ENCODE measurements around the gene EPHA3. TPM values are rescaled to one million over a fixed set of nuclear protein-coding genes. Genes with fewer than 3 reads are reported as not detected.
A peak's percentile ranks its signal among the peaks of the same experiment; 100 is the strongest.

Gene EPHA3
- total RNA-seq, 1 experiment from 2014 or later, result 0.74 TPM

DNA sequence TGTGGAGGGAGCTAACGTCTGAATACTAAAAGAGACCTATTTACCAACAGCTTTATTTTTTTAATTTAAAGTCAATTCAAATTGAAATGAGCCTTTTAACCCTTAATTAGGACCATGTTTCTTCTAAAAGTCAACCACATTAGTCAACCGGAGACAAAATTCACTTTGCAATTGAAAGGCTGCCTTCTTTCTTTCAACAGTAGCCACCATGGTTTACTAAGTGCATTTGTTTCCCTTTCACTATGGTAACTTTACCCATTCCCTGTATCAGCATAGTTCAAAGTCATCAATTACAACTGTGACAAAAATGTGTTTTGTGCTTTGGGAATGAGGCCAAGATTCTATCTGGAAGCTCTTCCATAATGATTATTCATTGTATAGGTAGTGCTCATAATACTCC, 225.4 kb downstream of the EPHA3 start:
- no peaks in the 10 kb centered on the region for H3K9me3 Mint-ChIP-seq
- no peak for TF ChIP-seq GTF2I (CRISPR knock-in tag; conservative IDR thresholded peaks at IDR 0.05)
- TF ChIP-seq, protein P1, sequence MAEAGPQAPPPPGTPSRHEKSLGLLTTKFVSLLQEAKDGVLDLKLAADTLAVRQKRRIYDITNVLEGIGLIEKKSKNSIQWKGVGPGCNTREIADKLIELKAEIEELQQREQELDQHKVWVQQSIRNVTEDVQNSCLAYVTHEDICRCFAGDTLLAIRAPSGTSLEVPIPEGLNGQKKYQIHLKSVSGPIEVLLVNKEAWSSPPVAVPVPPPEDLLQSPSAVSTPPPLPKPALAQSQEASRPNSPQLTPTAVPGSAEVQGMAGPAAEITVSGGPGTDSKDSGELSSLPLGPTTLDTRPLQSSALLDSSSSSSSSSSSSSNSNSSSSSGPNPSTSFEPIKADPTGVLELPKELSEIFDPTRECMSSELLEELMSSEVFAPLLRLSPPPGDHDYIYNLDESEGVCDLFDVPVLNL (CRISPR knock-in tag; IDR thresholded peaks at IDR 0.05; ENCODE audit: borderline replicate concordance, low read depth), result no peak
- no peak for TF ChIP-seq ZNF671 (CRISPR knock-in tag; IDR thresholded peaks at IDR 0.05)
- no peak for TF ChIP-seq IRF2 (CRISPR knock-in tag; IDR thresholded peaks at IDR 0.05; ENCODE audit: borderline replicate concordance, low read depth)
- no peak for TF ChIP-seq JUN (CRISPR knock-in tag; IDR thresholded peaks at IDR 0.05)
- no peak for TF ChIP-seq EMX1 (CRISPR knock-in tag; IDR thresholded peaks at IDR 0.05)
- TF ChIP-seq NFATC4 (CRISPR knock-in tag; IDR thresholded peaks at IDR 0.05), result no peak
- no peak for TF ChIP-seq HMGXB4 (CRISPR knock-in tag; IDR thresholded peaks at IDR 0.05)
- TF ChIP-seq, protein P2, sequence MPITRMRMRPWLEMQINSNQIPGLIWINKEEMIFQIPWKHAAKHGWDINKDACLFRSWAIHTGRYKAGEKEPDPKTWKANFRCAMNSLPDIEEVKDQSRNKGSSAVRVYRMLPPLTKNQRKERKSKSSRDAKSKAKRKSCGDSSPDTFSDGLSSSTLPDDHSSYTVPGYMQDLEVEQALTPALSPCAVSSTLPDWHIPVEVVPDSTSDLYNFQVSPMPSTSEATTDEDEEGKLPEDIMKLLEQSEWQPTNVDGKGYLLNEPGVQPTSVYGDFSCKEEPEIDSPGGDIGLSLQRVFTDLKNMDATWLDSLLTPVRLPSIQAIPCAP (CRISPR knock-in tag; IDR thresholded peaks at IDR 0.05), result no peak
- TF ChIP-seq ZNF121 (CRISPR knock-in tag; IDR thresholded peaks at IDR 0.05), result no peak
- TF ChIP-seq ZBTB21 (CRISPR knock-in tag; IDR thresholded peaks at IDR 0.05; ENCODE audit: borderline replicate concordance), result no peak
- no peak for TF ChIP-seq ATF3 (CRISPR knock-in tag; conservative IDR thresholded peaks at IDR 0.05)
- TF ChIP-seq, protein P3, sequence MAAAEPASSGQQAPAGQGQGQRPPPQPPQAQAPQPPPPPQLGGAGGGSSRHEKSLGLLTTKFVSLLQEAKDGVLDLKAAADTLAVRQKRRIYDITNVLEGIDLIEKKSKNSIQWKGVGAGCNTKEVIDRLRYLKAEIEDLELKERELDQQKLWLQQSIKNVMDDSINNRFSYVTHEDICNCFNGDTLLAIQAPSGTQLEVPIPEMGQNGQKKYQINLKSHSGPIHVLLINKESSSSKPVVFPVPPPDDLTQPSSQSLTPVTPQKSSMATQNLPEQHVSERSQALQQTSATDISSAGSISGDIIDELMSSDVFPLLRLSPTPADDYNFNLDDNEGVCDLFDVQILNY (CRISPR knock-in tag; IDR thresholded peaks at IDR 0.05), result no peak
- TF ChIP-seq ZNF512 (CRISPR knock-in tag; IDR thresholded peaks at IDR 0.05; ENCODE audit: borderline replicate concordance), result no peak
- TF ChIP-seq OVOL2 (CRISPR knock-in tag; IDR thresholded peaks at IDR 0.05; ENCODE audit: borderline replicate concordance), result no peak
- TF ChIP-seq, protein P4, sequence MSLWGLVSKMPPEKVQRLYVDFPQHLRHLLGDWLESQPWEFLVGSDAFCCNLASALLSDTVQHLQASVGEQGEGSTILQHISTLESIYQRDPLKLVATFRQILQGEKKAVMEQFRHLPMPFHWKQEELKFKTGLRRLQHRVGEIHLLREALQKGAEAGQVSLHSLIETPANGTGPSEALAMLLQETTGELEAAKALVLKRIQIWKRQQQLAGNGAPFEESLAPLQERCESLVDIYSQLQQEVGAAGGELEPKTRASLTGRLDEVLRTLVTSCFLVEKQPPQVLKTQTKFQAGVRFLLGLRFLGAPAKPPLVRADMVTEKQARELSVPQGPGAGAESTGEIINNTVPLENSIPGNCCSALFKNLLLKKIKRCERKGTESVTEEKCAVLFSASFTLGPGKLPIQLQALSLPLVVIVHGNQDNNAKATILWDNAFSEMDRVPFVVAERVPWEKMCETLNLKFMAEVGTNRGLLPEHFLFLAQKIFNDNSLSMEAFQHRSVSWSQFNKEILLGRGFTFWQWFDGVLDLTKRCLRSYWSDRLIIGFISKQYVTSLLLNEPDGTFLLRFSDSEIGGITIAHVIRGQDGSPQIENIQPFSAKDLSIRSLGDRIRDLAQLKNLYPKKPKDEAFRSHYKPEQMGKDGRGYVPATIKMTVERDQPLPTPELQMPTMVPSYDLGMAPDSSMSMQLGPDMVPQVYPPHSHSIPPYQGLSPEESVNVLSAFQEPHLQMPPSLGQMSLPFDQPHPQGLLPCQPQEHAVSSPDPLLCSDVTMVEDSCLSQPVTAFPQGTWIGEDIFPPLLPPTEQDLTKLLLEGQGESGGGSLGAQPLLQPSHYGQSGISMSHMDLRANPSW (CRISPR knock-in tag; conservative IDR thresholded peaks at IDR 0.05; ENCODE audit: low read depth), result no peak
- TF ChIP-seq SMAD4 (CRISPR knock-in tag; IDR thresholded peaks at IDR 0.05), result no peak
- no peak for TF ChIP-seq E2F1 (CRISPR knock-in tag; IDR thresholded peaks at IDR 0.05)
- TF ChIP-seq TCF7 (CRISPR knock-in tag; IDR thresholded peaks at IDR 0.05; ENCODE audit: low read depth), result no peak
- H3K4me1 Mint-ChIP-seq, result peaks cover 58% of the 10 kb centered on the region
- POLR2A ChIA-PET, result no interaction called here
- no peak overlapping the region for H3K4me3 Mint-ChIP-seq
- H3K27me3 Mint-ChIP-seq (ENCODE audit: low read depth), result no peaks in the 10 kb centered on the region; the same call in 1 of the 2 replicates
- CTCF ChIA-PET, result no interaction called here
- H3K36me3 Mint-ChIP-seq, result no peaks in the 10 kb centered on the region
- H3K27ac Mint-ChIP-seq, result peak overlapping the region; percentile 62; the same call in 1 of the 2 replicates
- peak; percentile 87 for ATAC-seq
- no peak for DNase-seq (ENCODE audit: low spot score)

All from WTC11 (cell line).